ENCODE data around the gene ADGRL4.

ADGRL4 gene

DNA sequence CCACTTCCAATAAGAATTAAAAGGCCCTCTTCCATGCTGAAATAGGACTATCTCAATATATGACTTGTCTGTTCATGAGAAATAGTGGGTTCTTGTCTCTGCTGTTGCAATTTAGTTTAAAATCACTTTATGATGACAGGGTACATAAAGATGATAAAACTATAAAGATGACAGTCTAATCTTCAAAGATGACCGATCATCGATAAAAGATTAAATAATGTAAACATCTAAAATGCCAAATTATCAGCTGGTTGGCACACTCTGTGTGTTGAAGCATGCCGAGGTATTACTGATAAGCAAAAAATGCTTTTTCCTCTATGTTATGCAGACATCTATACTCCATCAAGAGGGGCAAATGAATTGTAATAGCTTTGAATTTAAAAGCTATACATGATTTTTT, 89.5 kb downstream of the ADGRL4 start:
- no peak for DNase-seq (ENCODE audit: low read depth)

DNA sequence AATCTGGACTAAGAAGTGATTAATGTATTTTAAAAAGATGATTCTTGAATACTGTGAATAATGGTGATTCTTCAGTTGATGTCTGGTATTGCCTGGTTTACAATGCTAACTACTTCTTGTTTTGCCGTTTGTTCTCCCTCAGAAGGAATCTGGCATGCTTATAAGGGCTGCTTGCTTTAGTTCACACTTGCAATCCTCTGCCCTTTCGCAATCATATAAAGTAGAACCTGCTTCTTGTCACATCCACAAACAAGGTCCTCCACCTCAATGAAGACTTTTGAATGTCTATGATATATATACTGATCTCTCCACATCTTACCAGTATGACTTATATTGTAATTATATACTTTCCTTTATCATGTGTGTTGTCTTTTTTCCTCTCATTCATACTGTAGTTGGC, 92.6 kb downstream of the ADGRL4 start:
- DNase-seq (ENCODE audit: low read depth) = peak; percentile 43

DNA sequence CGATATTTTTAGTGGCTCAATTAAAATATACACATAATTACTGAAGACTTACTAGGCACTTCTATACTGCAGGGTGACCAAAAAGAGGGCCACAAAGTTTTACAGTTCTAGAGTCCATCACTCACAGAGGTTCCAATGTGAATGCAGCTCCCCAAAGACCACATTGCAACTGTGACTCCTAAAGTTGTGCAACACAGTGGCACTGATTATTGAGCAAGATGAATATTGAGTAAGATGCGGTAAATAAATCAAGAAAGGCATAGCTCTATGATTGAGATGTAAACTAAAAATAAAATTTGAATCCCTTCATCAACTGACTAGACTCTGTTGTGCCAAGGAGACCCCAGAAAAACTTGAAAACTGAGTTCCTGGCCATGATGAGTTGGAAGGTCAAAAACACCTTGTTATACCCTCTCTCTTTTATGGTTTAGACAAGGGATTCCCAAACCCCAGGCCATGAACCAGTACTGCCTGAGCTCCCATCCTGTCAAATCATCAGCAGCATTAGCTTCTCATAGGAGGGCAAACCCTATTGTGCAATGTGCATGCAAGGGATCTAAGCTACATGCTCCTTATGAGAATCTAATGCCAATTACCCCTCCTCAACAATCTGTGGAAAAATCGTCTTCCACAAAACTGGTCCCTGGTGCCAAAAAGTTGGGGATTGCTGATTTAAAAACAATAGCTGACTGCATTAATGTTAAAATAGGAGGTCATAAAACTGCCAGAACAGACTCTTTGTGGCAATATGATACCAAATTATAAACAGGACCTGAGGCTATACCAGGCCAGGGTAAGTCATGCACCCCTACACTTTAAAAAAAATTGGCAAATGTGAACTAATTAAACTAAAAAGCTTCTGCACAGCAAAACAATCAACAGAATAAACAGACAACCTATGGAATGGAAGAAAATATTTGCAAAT, 94.3 kb downstream of the ADGRL4 start:
- DNase-seq (ENCODE audit: low read depth) = peak; percentile 40

DNA sequence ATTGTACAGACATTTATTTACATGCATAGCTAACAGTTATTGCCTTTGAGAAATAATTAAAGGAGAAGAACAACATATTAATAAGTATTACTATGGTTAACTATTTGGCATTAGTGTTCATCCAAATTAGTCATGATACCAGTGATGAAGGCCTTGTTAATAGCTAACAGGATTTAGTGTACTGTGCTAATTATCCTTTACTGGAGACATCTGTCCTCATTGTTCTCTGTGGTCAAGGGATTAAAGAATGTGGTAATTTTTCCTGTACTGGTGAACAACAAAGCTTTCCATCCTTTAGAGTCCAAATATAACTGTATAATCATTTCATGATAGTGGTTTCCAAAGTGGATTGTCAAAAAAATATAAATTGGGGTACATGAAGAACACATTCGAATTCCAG, 103.9 kb downstream of the ADGRL4 start:
- DNase-seq (ENCODE audit: low read depth) = peak; percentile 32

DNA sequence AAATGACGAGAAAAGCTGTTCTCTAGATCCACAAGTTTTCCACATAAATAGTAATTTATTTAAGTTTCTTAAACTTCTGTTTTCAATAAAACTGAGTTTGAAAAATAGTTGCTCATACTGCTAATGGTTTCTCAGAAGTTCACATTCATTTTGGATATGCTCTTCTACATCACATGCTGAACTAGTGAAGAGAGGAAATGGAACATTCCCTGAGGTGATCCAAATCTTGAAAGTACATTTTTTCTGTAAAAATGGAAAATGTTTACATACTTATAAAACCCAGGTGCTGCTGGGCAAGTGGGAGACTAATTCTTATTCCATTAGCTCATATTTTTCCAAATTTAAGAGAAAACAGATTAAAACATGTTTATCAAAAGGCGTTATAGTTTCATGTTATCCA, 111.7 kb downstream of the ADGRL4 start:
- DNase-seq (ENCODE audit: low read depth) = no peak

DNA sequence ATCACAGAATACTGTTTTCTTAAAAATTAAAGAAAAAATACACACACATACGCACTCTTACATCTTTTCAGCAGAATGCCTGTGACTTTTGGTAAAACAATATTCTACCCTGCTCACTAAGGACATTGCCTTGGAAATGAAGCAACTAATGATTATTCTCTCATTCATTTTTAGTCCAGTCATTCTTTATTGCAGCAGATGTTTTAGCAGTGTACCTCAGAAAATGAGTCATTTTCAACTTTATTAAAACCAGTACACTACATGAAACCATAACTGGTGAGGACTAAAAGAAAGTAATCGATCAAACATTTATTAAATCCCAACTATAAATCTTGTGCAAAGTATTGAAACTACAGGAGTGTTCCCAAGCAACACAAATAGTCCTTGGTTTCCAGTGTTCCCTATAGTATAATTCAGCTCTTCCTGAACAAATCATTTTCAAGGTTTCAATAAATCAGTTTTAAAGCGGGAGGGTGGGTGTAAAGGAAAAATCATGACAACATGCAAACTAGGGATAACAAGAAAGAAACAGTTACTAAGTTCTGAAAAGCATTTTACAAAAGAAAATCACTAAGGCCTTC, 114.2 kb downstream of the ADGRL4 start:
- DNase-seq (ENCODE audit: low read depth) = peak; percentile 37

DNA sequence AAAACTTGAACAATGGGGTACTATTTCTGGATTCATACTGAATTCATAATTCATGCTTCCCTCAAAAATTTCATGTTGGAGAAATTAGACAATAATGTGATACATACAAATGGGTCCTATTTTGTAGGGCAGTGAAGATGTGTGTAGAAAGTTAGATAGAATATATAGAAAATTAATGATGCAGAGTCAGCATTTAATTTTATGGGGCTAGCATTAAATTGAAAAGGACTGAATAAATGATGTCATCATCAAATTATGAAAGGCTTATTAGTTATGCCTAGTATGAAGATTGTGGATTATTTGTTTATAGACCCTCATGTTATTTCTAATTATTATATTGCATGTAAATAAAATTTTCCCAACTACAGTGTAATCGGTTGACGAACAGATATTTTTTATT, 119.1 kb downstream of the ADGRL4 start:
- DNase-seq (ENCODE audit: low read depth) = no peak

DNA sequence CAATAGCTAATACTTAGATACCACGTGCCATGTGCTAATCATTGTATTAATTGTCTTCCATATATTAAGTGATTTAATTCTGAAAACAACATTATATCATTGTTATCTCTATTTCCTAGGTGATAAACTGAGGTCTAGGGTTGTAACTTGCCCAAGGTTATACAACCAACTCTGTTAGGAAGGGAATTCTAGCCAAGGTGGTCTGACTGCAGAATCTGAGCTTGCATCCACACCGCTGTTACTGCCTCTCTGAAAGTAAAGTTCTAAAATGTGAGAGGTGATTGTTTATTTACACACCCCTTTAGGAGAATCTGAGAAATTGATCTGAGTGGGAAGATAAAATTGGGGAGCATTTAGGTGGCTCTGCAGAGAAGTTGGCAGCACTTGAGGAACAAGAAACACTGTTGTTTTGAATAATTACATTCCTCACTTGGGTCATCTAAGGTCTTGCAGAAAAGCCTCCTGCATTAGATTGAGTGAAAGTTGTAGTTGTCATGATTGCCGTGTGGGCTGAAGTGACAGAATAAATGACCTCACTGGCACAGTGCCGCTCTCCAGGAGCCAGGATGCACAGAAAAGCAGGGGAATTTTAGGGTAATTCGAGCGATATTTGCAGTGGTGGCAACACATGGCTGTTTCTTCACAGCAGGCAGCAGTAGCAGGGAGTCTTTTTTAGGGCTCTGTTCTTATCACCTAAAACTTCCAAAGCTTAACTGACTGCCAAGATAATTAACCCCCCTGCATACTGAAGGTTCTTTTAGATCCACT, 121.7 kb downstream of the ADGRL4 start:
- peak; percentile 9 for DNase-seq (ENCODE audit: low read depth)

DNA sequence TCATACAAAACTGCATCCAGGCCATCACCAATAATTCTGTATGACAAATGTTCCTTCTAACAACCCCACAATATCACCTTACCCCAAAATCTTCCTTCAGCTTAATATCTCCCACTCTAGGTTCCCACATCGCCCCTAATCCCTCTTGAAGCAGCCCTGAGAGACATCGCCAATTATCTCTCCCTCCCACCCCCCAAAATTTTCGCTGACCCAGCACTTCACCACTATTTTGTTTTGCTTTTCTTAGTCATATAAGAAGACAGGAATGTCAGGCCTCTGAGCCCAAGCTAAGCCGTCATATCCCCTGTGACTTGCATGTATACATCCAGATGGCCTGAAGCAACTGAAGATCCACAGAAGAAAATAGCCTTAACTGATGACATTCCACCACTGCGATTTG, 126.3 kb downstream of the ADGRL4 start:
- DNase-seq (ENCODE audit: low read depth) = no peak

DNA sequence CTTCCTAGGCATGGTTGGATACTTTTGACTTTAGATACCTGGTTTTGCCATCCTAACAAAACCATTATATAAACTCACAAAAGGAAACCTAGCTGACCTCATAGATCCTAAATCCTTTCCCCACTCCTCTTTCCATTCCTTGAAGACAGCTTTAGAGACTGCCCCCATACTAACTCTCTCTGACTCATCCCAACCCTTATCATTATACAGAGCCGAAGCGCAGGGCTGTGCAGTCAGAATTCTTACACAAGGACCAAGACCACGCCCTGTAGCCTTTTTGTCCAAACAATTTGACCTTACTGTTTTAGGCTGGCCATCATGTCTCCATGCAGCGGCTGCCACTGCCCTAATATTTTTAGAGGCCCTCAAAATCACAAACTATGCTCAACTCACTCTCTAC, 130.5 kb downstream of the ADGRL4 start:
- peak; percentile 51 for DNase-seq (ENCODE audit: low read depth)

DNA sequence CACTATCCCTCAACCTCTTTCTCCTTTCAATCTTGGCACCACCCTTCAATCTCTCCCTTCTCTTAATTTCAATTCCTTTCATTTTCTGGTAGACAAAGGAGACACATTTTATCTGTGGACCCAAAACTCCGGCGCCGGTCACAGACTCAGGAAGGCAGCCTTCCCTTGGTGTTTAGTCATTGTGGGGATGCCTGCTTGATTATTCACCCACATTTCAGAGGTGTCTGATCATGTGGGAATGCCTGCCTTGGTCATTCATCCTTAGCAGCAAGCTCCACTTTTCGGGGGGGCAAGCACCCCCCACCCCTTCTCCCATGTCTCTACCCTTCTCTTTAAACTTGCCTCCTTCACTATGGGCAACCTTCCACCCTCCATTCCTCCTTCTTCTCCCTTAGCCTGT, 133.7 kb downstream of the ADGRL4 start:
- peak; percentile 52 for DNase-seq (ENCODE audit: low read depth)

DNA sequence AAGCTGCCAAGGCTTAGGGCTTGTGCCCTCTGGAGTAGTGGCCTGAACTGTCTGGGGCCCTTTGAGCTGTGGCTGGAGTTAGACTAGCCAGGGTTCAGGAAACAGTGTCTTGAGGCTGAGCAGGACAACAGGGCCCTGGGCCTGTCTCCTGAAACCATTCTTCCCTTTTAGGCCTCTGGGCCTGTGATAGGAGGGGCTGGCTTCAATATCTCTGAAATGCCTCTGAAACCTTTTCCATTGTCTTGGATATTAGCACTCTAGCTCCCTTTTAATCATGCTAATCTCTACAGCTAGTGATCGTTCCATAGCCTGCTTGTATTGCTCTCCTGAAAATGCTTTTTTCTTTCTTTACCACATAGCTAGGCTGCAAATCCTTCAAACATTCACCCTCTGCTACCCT, 135.3 kb downstream of the ADGRL4 start:
- DNase-seq (ENCODE audit: low read depth) = no peak

DNA sequence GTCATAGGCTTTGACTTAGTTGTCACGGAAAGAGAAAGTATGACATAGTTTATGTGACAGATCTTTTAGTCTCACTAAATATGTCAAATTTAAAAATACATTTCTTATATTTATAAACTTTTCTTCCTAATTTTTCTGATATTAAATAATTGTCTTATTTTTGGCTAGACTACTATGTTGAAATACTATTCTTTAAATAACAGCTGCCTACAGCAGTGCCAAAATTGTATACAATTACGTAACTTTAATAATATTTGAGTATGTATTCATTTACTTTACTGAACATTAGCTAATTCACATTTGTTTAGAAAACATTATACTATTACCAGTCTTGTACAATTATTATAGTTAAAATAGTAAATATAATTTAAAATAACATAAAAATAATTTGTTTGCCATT, 137.4 kb downstream of the ADGRL4 start:
- DNase-seq (ENCODE audit: low read depth) = no peak

DNA sequence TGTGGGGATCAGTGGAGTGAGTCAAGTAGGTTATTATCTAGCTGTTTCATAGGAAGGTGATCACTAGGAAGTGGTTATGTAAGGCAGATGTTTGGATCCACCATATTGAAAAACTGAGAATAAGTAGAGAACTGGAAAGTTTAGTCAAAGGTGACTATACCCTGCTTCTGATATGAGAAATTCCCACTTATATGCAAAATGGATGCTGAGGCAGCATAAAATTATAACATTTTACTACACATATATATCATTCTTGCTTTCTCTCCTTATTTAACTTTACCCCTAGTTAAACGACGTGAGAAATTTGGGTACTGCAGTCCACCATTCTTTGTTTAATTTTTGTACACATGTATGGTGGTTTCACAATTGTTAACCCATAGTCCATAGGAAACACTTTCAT, 142.4 kb downstream of the ADGRL4 start:
- DNase-seq (ENCODE audit: low read depth) = no peak

DNA sequence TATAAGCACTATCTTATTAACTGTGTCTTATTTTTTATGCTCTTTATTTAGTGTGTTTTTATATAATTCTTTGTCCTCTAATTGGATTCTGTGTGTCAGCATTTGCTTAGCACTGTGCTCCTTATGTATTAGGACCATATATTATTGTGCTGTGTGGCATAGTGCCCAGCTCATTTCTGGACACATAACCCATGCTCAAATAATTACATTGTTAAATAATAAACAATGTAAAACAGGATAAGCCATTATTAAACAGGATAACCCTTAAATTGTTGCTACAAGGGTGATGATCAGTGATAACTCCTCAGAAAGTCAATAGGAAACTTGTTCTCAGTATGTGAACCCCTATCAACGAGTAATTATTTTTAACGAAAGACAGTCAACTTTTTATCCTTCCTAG, 150.4 kb downstream of the ADGRL4 start:
- DNase-seq (ENCODE audit: low read depth) = no peak

DNA sequence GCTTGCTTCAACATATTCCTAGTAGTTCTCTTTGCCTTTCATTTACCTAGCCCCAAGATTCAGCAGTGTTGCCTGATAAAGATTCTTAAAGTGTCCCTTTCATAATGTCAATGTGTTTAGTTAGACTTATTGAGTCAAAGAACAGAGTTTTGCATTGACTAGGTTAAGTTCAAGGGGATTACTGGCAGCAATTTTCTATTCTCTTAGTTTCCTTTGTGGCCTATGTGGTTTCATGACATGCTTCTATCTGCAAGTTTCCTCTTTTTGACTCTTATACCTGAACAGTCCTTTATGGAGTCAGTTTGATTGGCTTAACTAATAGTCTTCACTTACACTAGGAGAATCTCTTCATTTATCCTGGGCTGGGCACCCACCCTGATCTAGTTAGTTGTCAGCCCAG, 151.3 kb downstream of the ADGRL4 start:
- no peak for DNase-seq (ENCODE audit: low read depth)

DNA sequence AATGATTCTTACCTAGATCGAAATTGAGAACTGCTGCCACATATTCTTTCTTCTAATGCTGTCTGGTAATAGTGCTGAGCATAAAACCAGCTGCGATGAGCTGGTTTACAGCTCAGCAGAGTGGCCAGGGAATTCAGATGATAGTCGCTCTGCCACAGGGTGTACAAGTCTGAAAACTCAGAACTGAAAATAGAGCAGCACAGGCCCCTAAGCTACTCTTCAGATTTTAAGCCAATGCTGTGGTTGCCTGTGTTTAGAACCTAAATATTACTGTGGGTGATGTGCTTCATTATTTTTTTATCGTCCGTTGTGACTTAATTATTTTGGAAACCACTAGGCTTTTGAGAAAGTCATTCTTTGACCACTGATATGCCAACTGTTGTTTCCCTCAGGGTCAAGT, 152.0 kb downstream of the ADGRL4 start:
- DNase-seq (ENCODE audit: low read depth) = no peak

DNA sequence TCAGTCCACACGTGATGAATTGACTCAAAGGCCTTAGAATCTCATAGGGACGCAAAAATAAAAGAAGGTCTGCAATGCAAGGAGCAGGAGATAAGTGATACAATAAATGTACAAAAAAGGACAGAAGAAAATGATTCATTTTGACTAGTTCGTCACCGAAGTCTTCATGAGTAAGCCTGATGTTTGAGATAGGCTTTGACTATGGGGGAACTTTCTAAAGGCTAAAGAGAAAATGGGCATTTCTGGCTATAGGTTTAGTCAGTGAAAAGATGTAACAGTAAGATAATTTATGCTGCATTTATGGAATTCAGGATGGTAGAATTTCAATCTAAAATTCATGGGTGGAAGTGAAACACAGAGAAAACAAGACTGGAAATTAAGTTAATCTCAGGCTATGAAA, 163.0 kb downstream of the ADGRL4 start:
- DNase-seq (ENCODE audit: low read depth) = peak; percentile 34

DNA sequence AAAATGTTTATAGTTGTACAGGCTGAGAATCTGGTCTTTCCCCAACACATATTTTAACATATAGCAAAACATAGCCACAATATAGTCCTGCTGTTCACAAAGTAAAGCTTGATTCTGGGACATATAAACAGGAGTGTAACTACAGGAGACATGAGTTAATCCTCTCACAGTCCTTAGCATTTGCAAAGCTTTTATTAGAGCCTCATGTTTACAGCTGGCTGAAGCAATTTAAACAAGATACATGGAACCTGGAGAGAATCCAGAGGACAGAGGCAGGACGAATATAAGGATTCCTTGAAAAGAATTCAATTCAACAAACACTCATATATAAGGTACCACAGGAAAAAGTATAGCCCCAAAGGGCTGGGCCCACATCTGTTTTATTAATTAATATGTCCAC, 163.4 kb downstream of the ADGRL4 start:
- DNase-seq (ENCODE audit: low read depth) = no peak

DNA sequence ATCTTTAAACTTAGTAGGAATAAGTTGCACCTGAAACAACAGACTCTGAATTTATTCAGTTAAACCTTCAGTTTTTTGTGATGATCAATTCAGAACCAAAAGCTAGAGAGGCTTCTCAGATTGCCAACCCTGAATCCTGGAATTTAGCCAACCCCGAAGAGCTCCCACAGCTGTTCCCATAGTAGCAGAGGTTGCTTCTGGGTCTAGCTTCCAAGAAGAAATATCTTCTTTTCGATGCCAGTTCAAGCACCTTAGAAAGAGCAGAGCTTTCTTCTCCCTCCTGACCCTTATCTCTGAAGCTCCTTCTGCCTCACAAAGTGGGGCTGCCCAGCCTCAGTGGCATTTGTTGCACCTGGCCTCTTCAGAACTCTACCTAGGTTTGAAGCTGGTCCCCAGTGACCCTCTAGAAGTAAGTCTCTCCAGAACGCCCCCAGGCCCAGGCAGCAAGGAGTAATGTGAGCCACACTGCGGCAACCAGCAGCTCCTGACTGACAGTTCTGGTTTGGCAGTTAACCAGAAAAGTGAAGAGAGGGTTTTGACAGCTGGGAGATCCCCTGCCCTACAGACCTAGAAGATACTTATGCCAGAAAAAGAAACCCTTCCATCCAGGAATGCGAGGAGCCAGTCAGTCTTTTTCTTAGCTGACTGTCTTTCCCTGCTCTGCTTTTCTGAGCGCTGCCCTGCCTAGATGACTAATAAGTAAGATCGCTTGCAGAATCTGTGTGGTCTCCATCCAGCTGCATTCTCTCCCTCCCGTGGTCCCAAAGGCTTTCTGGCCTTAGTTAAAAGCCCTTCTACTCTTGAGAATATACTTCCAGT, 165.9 kb downstream of the ADGRL4 start:
- DNase-seq (ENCODE audit: low read depth) = peak; percentile 78
